Colonic mucosa (tissue), 4 donors: Measurements from ENCODE around the gene OS9. TPM values are rescaled to one million over a fixed set of nuclear protein-coding genes. Genes with fewer than 3 reads are reported as not detected.
A peak's percentile ranks its signal among the peaks of the same experiment; 100 is the strongest.

Experiments
- DNase-seq: peaks from one replicate; pipeline ENCODE4 v3.0.0-alpha.2; 2020
- H3K27ac ChIP-seq: fragments of 200-600 bp; one replicate; pipeline ENCODE4 v1.8.0; 2021
- H3K27me3 ChIP-seq: fragments of 200-600 bp; one replicate; pipeline ENCODE4 v1.8.0; 2021
- H3K36me3 ChIP-seq: fragments of 200-600 bp; one replicate; pipeline ENCODE4 v1.8.0; 2021
- H3K4me1 ChIP-seq: fragments of 200-600 bp; one replicate; pipeline ENCODE4 v1.8.0; 2021; ENCODE audit warnings: mild to moderate bottlenecking
- H3K4me3 ChIP-seq: fragments of 200-600 bp; one replicate; pipeline ENCODE4 v1.8.0; 2021
- H3K9ac ChIP-seq, 2 donors: one replicate each; pipeline ENCODE4 v1.7.0; 2013; ENCODE audit warnings: control low read depth in 2 of 2, low read depth in 2 of 2, low read length in 2 of 2
- H3K9me3 ChIP-seq: fragments of 200-600 bp; one replicate; pipeline ENCODE4 v1.8.0; 2021
- CTCF ChIP-seq: fragments of 200-600 bp; IDR thresholded peaks from one replicate; pipeline ENCODE4 v1.8.0; 2022; ENCODE audit warnings: antibody characterized with exemption, mild to moderate bottlenecking
- intact Hi-C: fragments of 100-400 bp; cut with DNase I; formaldehyde crosslinking; loops from one replicate; pipeline ENCODE4 v1.14.1; 2022
- total RNA-seq, 2 donors: library from RNA; stranded (reverse); fragmentation: NEBNext Ultra II Directional in 1 of 2; extraction: Animal tissue kit (Norgen Biotek cat#: 25700) in 1 of 2; gene quantifications; one replicate each; pipeline ENCODE4 v1.2.1, GENCODE V29; 2021
- donor health status: healthy.
- donor health status: DM: no; HTN: no; CAD: no.
- donor health status: DM: no; HTN: no; CAD: no.

The OS9 gene
- total RNA-seq, 2 donors from 2014 or later = 219 to 284 TPM

- Histone ChIP-seq H3K4me3 (no peak overlapping the region), H3K4me1 (peaks cover 5% of the 10 kb centered on the region), H3K36me3 (no peaks in the 10 kb centered on the region), H3K27ac (no peak overlapping the region), H3K9me3 (no peaks in the 10 kb centered on the region), H3K9ac (no peak overlapping the region), H3K27me3 (peaks cover 52% of the 10 kb centered on the region)
- no peak for TF ChIP-seq CTCF
- intact Hi-C loops = no loop called here
- no peak for DNase-seq
Measured at GRCh38 chr12:57735198-57735855, 41.4 kb downstream of the OS9 start.

- Histone ChIP-seq H3K4me3 (no peak overlapping the region), H3K9ac (no peak overlapping the region), H3K27me3 (peaks cover 58% of the 10 kb centered on the region), H3K4me1 (peaks cover 5% of the 10 kb centered on the region), H3K27ac (no peak overlapping the region), H3K9me3 (no peaks in the 10 kb centered on the region), H3K36me3 (no peaks in the 10 kb centered on the region)
- TF ChIP-seq CTCF = no peak
- DNase-seq = no peak
- intact Hi-C loops = no loop called here
Measured at GRCh38 chr12:57735952-57736740, 42.2 kb downstream of the OS9 start.

GRCh38 chr12:57736741-57737466 lies 43.0 kb downstream of the OS9 start:
- no peak for DNase-seq

GRCh38 chr12:57737467-57738460 lies 43.8 kb downstream of the OS9 start:
- Histone ChIP-seq H3K27me3 (peaks cover 58% of the 10 kb centered on the region), H3K9me3 (no peaks in the 10 kb centered on the region), H3K4me1 (peaks cover 5% of the 10 kb centered on the region), H3K9ac (no peak overlapping the region), H3K27ac (no peak overlapping the region), H3K4me3 (peak overlapping the region; percentile 5), H3K36me3 (no peaks in the 10 kb centered on the region)
- intact Hi-C loops = no loop called here
- DNase-seq = no peak
- no peak for TF ChIP-seq CTCF

More at GRCh38 chr12:57736741-57737466, 43.0 kb downstream of the OS9 start:
- TF ChIP-seq CTCF = no peak
- Histone ChIP-seq H3K9ac (no peak overlapping the region), H3K27me3 (peaks cover 58% of the 10 kb centered on the region), H3K9me3 (no peaks in the 10 kb centered on the region), H3K27ac (no peak overlapping the region), H3K4me1 (peaks cover 5% of the 10 kb centered on the region), H3K4me3 (no peak overlapping the region), H3K36me3 (no peaks in the 10 kb centered on the region)
- intact Hi-C loops = no loop called here
